GM10266 (cell line): ENCODE results near the gene LAIR2.
"Not testable (repeated sequence)": the region's sequence is repeated elsewhere in the genome, so short reads cannot be mapped to it uniquely, and the experiment has no call there.

Experiments
- DNase-seq: peaks from one replicate; pipeline ENCODE4 v3.0.0; 2012; ENCODE audit errors: extremely low spot score
- CTCF ChIP-seq: IDR thresholded peaks from 2 replicates; pipeline ENCODE4 v1.5.1; 2012; ENCODE audit warnings: mild to moderate bottlenecking, low read depth; ENCODE audit not compliant: control insufficient read depth, insufficient read depth; ENCODE audit errors: missing control alignments

LAIR2 gene

DNA sequence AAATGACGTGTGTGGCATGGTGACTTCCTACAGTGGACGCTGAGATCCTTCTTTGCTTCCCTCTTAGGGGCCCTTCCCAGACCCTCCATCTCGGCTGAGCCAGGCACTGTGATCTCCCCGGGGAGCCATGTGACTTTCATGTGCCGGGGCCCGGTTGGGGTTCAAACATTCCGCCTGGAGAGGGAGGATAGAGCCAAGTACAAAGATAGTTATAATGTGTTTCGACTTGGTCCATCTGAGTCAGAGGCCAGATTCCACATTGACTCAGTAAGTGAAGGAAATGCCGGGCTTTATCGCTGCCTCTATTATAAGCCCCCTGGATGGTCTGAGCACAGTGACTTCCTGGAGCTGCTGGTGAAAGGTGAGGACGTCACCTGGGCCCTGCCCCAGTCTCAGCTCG is 5.2 kb downstream of the LAIR2 start:
- DNase-seq, result no peak

DNA sequence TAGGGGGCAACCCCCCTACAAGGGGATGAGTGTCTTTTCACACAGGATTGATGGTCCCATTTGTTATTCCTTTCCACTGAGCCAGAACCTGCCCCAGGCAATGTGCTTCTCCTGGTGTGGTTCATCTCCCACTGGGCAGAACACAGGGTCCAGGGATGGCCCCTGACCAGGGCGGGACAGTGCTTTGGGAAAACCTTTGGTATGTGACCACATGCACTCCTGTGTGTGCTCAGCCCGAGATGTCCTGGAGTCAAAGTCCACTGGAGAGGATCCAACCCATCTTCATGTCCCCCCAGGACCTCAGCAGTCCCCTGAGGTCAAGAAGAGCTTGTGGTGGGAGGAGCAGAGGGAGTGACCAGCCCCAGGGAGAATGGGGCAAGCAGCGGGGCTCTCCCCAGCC is 5.9 kb downstream of the LAIR2 start:
- DNase-seq, result not testable (repeated sequence)

More for the DNA sequence above, 5.2 kb downstream of the LAIR2 start:
- TF ChIP-seq CTCF, result no peak

DNA sequence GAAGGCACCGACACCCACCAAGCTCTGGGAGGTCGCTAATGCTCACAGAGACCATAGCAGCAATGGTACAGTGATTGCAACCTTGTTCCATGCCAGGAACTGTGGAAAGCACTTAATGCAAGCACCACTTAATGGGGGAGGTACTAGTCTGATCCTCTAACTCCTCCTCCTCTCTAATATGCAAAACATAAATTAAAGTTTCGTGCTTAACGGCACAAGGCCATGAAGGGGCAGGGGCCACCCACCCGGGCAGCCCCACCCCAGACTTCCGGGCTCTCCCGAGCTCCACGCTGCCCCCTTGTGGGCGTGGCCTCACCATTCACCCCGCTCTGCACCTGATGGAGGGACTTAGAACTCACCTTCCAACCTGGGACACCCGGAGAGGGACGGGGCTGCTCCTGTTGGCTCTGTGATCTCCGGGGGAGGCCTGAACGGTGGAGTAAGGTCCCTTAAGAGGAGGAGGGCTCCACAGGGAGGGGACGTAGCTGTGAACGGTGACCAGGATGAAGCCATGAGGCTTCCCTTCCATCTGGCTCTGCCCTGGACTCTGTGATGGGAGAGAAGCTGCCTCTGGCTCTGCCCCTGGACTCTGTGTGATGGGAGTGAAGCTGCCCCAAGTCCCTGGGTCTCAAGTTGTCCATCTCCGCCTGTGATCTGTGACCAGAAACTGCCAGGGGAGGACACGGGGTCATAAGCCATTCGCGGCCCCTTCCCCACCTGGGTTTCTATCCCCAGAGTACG is 6.7 kb downstream of the LAIR2 start:
- not testable (repeated sequence) for DNase-seq

DNA sequence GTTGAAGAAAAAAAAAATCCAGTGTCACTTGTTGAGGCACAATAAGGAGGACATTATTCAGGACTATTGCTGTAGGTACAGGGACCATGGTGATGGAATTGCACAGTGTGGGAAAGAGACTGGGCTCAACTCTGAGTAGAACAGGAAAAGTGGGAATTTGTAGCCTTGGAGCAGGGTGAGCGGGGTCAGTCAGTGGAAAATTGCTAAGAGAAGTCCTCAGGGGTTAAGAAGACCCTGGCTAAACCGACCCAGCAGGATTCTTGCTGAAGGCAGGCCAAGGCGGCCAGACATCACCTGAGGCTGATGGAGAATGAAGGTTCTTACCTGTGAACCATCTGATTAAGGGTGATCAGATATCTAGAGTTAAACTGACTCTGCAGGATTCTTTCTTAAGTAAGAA is 12.5 kb downstream of the LAIR2 start:
- TF ChIP-seq CTCF, result no peak
- DNase-seq, result no peak

DNA sequence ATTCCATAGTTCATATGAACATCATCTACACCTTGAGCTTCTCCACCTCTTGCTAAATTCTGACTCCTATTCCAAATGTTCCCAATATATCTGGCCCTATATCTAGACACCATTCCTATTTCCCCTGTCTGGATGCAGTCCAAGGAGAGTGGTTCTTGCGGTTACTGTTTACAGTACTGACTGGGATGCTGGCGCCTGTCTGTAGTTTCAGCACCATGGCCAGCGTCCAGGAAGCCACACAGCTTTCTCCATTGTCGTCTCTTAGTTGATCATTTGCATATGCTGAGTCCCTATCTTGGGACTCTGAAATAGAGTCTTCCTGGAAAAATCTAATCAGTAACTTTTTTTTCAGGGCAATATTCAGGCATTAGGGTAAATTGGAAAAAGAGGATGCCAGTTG is 14.9 kb downstream of the LAIR2 start:
- DNase-seq, result peak; percentile 71
- TF ChIP-seq CTCF, result no peak

DNA sequence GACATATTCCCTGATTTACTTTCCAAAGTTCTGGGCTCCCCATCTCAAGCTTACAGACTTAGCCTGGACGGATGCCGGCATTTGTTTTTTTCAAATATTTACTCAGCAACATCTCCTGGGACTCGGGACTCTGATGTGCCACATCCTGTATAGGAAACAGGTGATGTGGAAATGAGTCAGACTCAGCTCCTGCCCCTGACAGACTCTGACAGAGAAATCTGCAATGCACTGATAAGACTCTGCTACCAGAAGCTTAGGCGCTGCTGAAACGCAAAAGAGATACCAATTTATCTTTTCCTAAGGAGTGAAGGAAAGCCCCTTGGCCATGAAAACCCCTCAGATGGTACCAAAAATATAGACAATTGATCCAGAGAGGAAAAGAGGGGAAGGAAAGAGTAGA is 16.2 kb downstream of the LAIR2 start:
- peak; percentile 49 for DNase-seq
- TF ChIP-seq CTCF, result no peak

- no peak for DNase-seq
- TF ChIP-seq CTCF, result no peak
Measured at GRCh38 chr19:54521022-54521859, 18.6 kb downstream of the LAIR2 start.

- DNase-seq, result no peak
- no peak for TF ChIP-seq CTCF
Measured at GRCh38 chr19:54521860-54522513, 19.4 kb downstream of the LAIR2 start.
